A673 (cell line): ENCODE results near the gene ASTN2. TPM values are rescaled to one million over a fixed set of nuclear protein-coding genes. Genes with fewer than 3 reads are reported as not detected.

ENCODE experiments used
- BruUV-seq: library from RNA; stranded (reverse); fragments of 400-500 nt; replicated peaks from 2 replicates; lab custom pipeline; 2021; lab: Mats Ljungman, UMichigan
- CTCF ChIA-PET: fragments of 300-600 bp; sonication (Branson Sonifier 250); formaldehyde crosslinking; loops from one replicate; lab custom pipeline; 2022; ENCODE audit warnings: antibody characterized with exemption; lab: Charles Lee
- POLR2A ChIA-PET: fragments of 300-600 bp; sonication (Branson Sonifier 250); formaldehyde crosslinking; loops from one replicate; lab custom pipeline; 2022; ENCODE audit warnings: antibody characterized with exemption; ENCODE audit not compliant: low non-redundant PET; lab: Charles Lee
- DNase-seq: peaks from one replicate; pipeline ENCODE4 v3.0.0-alpha.2; 2015; ENCODE audit warnings: low spot score
- H3K27ac ChIP-seq: fragments of 200-600 bp; sonication (generic); 2 replicates; pipeline ENCODE4 v1.5.1; 2016; ENCODE audit warnings: mixed run types, low read depth, mild to moderate bottlenecking, mixed read lengths, antibody characterized with exemption, low read length; ENCODE audit not compliant: poor library complexity, severe bottlenecking
- H3K27me3 ChIP-seq: fragments of 200-600 bp; sonication (generic); replicated peaks from 2 replicates; pipeline ENCODE4 v1.6.1; 2017; ENCODE audit warnings: mixed run types, low read depth, mild to moderate bottlenecking, mixed read lengths, antibody characterized with exemption, low read length; ENCODE audit not compliant: insufficient read depth, poor library complexity
- H3K36me3 ChIP-seq: fragments of 200-600 bp; sonication (generic); 2 replicates; pipeline ENCODE4 v1.6.1; 2016; ENCODE audit warnings: mixed run types, mild to moderate bottlenecking, mixed read lengths, antibody characterized with exemption, low read length; ENCODE audit not compliant: insufficient read depth, poor library complexity, severe bottlenecking
- H3K4me1 ChIP-seq: fragments of 200-600 bp; sonication (generic); 2 replicates; pipeline ENCODE4 v1.6.1; 2017; ENCODE audit warnings: mixed run types, mild to moderate bottlenecking, mixed read lengths, antibody characterized with exemption, low read length; ENCODE audit not compliant: insufficient read depth, poor library complexity, severe bottlenecking
- H3K4me3 ChIP-seq: fragments of 200-600 bp; sonication (generic); 2 replicates; pipeline ENCODE4 v1.5.1; 2016; ENCODE audit warnings: low read depth, mixed run types, mild to moderate bottlenecking, mixed read lengths, low read length; ENCODE audit not compliant: poor library complexity, severe bottlenecking
- H3K9me3 ChIP-seq: fragments of 200-600 bp; sonication (generic); 2 replicates; pipeline ENCODE4 v1.6.1; 2016; ENCODE audit warnings: mixed run types, low read depth, mild to moderate bottlenecking, mixed read lengths, antibody characterized with exemption, low read length; ENCODE audit not compliant: poor library complexity, severe bottlenecking
- EZH2 ChIP-seq: fragments of 200-600 bp; sonication (generic); IDR thresholded peaks from 2 replicates; pipeline ENCODE4 v1.6.1; 2017; ENCODE audit warnings: borderline replicate concordance, low read depth, mild to moderate bottlenecking, mixed read lengths, antibody characterized with exemption, low read length; ENCODE audit not compliant: poor library complexity, severe bottlenecking
- intact Hi-C: fragments of 100-400 bp; cut with micrococcal nuclease; formaldehyde crosslinking; loops from one replicate; pipeline ENCODE4 v1.10.0; 2022; ENCODE audit not compliant: unreplicated experiment
- total RNA-seq: library from RNA; stranded (reverse); gene quantifications from 2 replicates; pipeline ENCODE4 v1.2.3, GENCODE V29; 2021
- TF ChIP-seq, protein P1 (sequence below): fragments of 300-800, 200-600 bp; sonication (generic); conservative IDR thresholded peaks from 2 replicates; pipeline ENCODE4 v1.5.1; 2017; ENCODE audit warnings: low read depth, mild to moderate bottlenecking, antibody characterized with exemption, low read length, moderate library complexity, mixed read lengths

ASTN2 gene
- total RNA-seq, 1 experiment from 2014 or later, result 3.4 TPM

DNA sequence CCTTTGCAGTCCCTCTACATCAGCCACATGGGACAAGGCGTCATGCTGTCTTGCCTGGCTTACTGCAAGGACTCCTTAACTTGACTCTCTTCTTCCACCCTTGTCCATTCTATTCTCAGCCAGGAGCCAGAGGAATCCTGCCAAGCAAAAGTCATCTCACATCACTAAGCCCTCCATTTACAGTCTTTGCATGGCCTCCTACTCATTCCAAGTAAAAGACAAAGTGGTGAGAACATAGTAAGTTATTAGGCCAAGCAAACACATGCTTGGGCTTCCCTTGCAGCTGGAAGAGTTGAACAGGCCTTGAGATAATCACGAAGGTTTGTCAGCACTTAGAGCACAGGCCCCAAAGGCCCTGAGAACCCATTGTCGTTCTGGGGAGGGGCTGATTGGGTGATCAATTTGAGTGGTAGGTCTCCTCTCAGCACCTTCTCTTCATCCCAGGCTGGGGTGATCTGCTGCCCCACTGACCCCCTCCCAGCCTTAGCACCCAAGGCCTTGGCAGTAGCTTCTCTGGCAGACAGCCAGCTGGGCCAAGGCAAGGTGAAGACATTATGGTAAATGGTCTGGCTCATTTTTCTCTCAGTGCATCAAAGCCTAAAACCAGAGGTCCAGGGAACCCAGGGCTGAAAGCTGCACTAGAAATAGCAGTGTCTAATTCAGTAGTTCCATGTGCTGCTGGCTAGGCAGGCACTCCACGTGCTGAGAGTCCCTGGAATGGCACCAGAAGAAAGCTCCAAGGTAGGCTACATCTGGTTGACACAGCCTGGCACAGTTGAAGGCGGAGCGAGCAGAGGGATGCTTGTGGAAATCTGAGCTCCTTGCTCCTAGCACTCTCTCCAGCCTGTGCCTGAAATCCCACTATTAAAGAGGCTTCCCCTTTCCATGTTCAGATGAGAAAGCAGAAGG, 121.4 kb downstream of the ASTN2 start:
- ChIA-PET POLR2A (no interaction called here), CTCF (no interaction called here)
- Histone ChIP-seq H3K9me3 (no peaks in the 10 kb centered on the region), H3K27ac (no peak overlapping the region), H3K36me3 (no peaks in the 10 kb centered on the region), H3K4me1 (no peaks in the 10 kb centered on the region), H3K27me3 (peaks cover 3% of the 10 kb centered on the region), H3K4me3 (no peak overlapping the region)
- intact Hi-C loops, result no loop called here
- DNase-seq, result no peak
- no TSS peak for BruUV-seq
- no peak for TF ChIP-seq EZH2

DNA sequence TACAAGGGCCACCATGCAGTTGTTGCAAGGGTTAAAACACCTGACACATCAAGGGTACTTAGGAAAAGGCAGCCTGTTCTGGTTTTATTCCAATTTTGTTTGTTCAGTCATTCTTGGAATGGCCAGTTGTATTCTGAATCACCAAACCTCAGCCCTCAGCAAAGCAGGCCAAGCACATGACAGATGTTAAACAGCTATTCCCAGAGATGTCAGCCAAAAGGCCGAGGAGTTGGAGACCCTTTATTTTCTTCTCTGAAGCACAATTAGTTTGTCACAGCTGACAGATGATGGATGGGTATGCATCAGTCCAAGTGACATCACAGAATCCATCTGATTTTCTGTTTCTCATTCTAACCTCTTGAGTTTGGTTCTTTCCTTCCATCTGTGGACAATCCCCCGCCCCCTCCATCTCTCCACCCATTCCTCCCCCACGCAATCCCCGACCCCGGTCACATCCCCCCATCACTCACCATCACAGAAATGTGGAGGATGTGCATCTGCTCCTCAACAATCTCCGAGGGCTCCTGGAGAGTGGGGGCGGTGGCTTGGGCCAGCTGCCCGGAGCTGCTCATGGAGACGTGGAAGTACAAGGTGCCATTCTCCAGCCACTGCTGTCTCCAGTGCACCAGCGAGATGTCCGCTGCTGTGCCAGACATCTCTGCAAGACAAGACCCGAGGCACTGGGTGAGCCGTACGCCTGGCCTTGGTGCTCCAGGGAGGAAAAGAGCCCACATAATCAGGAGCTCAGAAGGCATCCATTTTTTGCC, 123.8 kb downstream of the ASTN2 start:
- DNase-seq, result no peak
- TF ChIP-seq, protein P1, sequence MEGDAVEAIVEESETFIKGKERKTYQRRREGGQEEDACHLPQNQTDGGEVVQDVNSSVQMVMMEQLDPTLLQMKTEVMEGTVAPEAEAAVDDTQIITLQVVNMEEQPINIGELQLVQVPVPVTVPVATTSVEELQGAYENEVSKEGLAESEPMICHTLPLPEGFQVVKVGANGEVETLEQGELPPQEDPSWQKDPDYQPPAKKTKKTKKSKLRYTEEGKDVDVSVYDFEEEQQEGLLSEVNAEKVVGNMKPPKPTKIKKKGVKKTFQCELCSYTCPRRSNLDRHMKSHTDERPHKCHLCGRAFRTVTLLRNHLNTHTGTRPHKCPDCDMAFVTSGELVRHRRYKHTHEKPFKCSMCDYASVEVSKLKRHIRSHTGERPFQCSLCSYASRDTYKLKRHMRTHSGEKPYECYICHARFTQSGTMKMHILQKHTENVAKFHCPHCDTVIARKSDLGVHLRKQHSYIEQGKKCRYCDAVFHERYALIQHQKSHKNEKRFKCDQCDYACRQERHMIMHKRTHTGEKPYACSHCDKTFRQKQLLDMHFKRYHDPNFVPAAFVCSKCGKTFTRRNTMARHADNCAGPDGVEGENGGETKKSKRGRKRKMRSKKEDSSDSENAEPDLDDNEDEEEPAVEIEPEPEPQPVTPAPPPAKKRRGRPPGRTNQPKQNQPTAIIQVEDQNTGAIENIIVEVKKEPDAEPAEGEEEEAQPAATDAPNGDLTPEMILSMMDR, result no peak
- no peak for TF ChIP-seq EZH2
- Histone ChIP-seq H3K4me1 (no peaks in the 10 kb centered on the region), H3K4me3 (no peak overlapping the region), H3K9me3 (no peaks in the 10 kb centered on the region), H3K27me3 (peaks cover 3% of the 10 kb centered on the region), H3K27ac (no peak overlapping the region), H3K36me3 (no peaks in the 10 kb centered on the region)
- intact Hi-C loops, result no loop called here
- ChIA-PET POLR2A (no interaction called here), CTCF (no interaction called here)
- BruUV-seq, result no TSS peak

DNA sequence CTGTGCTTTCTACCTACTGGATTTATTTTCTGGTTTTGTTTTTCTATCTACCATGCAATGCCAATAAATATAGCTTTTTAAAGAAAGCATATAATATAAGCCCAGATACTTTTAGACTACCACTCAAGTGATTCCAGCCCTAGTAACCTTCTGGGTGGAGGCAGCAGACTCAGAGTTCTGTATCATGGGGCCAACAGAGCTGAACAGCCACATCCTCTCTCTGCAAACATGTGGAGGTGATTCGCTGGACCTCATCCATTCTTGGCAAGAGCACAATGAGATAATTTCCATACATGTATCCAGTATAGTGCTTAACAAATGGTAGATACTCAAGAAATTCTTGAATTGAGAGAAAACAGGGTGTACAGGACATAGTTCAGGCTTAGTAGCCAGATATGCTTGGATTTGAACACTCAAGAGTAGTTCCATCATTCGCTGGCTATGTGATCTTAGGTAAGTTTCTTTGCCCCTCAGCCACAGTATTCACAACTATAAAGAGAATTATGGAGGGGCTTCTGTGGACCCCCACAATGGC, 124.5 kb downstream of the ASTN2 start:
- POLR2A ChIA-PET, result no interaction called here
- Histone ChIP-seq H3K36me3 (no peaks in the 10 kb centered on the region), H3K27ac (no peak overlapping the region), H3K27me3 (peaks cover 3% of the 10 kb centered on the region), H3K4me3 (no peak overlapping the region), H3K9me3 (no peaks in the 10 kb centered on the region), H3K4me1 (no peaks in the 10 kb centered on the region)
- CTCF ChIA-PET, result no interaction called here
- TF ChIP-seq EZH2, result no peak
- TF ChIP-seq, protein P1, result no peak
- DNase-seq, result no peak
- no TSS peak for BruUV-seq
- intact Hi-C loops, result no loop called here
